Astrocyte of the spinal cord (primary cell): Measurements from ENCODE around the gene PCDHB15.

Experiments used
- DNase-seq: peaks from one replicate; pipeline ENCODE4 v3.0.0; 2011; ENCODE audit warnings: low read depth, low spot score
- H3K4me3 ChIP-seq: 2 replicates; pipeline ENCODE4 v1.5.1; 2011; ENCODE audit warnings: low read depth, mild to moderate bottlenecking, low read length, moderate library complexity
- in situ Hi-C: cut with HindIII; loops from 2 replicates; pipeline ENCODE4 v1.10.0; 2017; ENCODE audit warnings: low sequenced_read_pairs
- TF ChIP-seq, protein P1 (sequence below): IDR thresholded peaks from 2 replicates; pipeline ENCODE4 v1.5.1; 2012; ENCODE audit warnings: low read depth, mild to moderate bottlenecking, low read length, inconsistent platforms

PCDHB15 gene

DNA sequence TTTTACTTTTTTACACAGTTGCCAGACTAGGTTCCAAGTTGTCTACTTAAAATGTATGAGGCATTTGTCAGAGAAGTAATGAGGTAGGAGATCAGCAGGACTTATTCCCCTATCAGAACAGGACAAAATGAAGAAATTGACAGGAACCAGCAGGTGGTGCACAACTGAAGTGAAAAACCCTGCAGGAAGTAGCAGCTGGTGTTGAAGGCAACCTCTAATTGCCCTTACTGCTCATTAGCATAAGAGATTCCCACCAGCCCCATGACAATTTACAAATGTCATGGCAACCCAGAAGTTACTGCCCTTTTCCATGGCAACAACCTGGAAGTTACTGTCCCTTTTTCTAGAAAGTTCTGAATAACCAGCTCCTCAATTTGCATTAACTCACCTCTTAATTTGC lies 5.4 kb downstream of the PCDHB15 start:
- DNase-seq = no peak
- TF ChIP-seq, protein P1, sequence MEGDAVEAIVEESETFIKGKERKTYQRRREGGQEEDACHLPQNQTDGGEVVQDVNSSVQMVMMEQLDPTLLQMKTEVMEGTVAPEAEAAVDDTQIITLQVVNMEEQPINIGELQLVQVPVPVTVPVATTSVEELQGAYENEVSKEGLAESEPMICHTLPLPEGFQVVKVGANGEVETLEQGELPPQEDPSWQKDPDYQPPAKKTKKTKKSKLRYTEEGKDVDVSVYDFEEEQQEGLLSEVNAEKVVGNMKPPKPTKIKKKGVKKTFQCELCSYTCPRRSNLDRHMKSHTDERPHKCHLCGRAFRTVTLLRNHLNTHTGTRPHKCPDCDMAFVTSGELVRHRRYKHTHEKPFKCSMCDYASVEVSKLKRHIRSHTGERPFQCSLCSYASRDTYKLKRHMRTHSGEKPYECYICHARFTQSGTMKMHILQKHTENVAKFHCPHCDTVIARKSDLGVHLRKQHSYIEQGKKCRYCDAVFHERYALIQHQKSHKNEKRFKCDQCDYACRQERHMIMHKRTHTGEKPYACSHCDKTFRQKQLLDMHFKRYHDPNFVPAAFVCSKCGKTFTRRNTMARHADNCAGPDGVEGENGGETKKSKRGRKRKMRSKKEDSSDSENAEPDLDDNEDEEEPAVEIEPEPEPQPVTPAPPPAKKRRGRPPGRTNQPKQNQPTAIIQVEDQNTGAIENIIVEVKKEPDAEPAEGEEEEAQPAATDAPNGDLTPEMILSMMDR = no peak

DNA sequence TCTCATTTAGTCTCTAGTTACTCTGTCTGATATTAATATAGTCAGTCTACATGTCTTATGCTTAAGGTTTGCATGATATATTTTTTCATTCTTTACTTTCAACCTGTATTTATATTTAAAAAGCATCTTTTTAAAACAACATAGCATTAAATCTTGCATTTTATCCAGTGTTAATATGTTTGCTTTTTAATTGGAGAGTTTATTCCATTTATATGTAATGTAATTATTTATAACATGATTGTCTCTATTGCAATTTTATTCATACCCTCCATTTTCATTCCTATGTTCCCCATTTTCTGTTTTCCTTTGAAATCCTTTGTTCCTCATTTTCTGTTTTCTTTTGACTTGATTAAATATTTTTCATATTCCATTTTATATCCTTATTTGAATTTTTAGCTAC lies 13.3 kb downstream of the PCDHB15 start:
- in situ Hi-C loops = no loop called here
- no peak for DNase-seq
- TF ChIP-seq, protein P1 = no peak
- H3K4me3 ChIP-seq = no peak overlapping the region

More for the DNA sequence above, 5.4 kb downstream of the PCDHB15 start:
- H3K4me3 ChIP-seq = no peak overlapping the region
- in situ Hi-C loops = no loop called here

DNA sequence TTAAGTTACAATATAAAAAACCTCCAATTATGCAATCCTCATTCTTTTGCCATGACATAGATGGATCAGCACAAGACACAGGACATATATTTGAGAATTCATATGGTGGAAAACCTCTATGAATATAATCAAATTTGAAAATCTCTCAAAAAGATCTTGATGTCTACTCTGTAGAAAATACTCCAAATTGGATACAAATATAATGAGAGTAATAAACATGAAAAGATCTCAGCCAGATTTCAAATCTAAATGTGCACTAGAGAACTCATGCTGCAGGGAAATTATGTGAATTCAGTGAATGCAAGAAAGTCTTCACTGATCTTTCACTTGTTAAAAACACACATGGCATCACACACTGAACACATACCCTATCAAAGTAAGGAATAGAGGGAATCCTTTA lies 13.8 kb downstream of the PCDHB15 start:
- in situ Hi-C loops = no loop called here
- TF ChIP-seq, protein P1 = no peak
- H3K4me3 ChIP-seq = no peak overlapping the region
- no peak for DNase-seq

DNA sequence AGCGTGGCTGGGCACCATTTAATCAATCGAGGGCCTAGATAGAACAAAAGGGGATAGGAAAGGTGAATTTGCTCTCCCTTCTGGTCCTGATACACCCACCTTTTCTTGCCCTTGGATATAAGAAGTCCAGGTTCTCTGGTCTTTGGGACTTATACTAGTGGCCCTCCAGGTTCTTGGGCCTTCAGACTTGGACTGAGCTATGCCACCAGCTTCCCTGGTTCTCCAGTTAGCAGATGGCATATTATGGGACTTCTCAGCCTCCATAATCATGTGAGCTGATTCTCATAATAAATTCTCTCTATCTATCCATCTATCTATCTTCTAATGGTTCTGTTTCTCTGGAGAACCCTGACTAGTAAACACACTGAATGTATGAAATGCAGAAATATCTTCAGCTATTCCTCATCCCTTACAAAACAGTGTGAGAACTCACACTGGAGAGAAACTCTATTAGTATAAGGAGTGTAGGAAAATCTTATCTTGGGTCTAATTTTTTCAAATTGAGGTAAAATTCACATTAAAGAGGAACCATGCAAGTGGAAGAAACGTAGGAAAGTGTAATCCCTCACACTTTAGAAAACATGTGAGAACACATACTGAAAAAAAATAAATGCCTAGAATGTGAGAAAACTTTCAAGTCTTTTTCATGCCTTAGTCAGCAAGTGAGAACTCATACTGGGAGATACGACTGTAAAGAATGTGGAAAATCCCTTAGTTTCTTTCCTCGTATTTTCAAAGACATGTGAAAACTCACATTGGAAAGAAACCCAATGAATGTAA lies 15.5 kb downstream of the PCDHB15 start:
- TF ChIP-seq, protein P1 = no peak
- in situ Hi-C loops = no loop called here
- H3K4me3 ChIP-seq = no peak overlapping the region
- DNase-seq = peak; percentile 29

DNA sequence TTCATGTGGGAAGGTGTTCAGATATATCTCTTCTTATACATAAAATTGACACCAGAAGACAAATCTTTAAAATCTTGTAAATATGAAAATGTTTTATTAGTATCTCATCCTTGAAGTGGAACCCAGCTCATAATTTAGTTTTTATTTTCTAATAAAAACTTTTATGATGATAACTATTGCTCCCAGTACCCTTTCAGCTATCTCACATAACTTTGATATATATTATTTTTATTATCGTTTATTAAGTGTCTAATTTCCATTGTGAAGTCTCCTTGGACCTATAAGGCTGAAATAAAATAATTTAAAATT lies 16.0 kb downstream of the PCDHB15 start:
- TF ChIP-seq, protein P1 = no peak
- H3K4me3 ChIP-seq = no peak overlapping the region

DNA sequence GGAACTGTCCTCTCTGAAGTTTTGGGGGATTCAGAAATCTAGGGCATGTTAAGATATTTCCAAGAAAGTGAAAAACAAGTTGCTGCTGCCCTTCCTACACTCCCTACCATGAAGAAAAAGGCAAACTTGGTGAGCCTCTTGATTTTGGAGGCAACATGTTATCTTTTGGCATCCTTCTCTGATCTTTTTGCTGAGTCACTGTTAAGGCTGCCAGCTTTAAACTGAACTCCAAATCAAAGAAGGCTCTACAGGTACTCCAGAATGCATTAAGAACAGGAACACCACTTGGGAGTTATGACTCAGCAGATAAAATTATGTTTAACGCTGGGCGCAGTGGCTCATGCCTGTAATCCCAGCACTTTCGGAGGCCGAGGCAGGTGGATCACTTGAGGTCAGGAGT lies 24.0 kb downstream of the PCDHB15 start:
- no peak overlapping the region for H3K4me3 ChIP-seq
- TF ChIP-seq, protein P1 = no peak
- DNase-seq = no peak
- in situ Hi-C loops = no loop called here

More for the DNA sequence above, 16.0 kb downstream of the PCDHB15 start:
- no peak for DNase-seq
- in situ Hi-C loops = no loop called here
